Left lobe of liver (tissue), 2 donors: ENCODE measurements around the gene MEI1. TPM values are rescaled to one million over a fixed set of nuclear protein-coding genes. Genes with fewer than 3 reads are reported as not detected.

Experiments
- ATAC-seq: fragments of 200-7000 bp; cut with Tn5 transposase; one replicate; pipeline ENCODE4 v1.9.1; 2020; ENCODE audit warnings: mild to moderate bottlenecking, moderate library complexity
- DNase-seq: peaks from one replicate; pipeline ENCODE4 v3.0.0-alpha.2; 2020; ENCODE audit warnings: low spot score
- total RNA-seq: library from RNA; stranded (reverse); gene quantifications from one replicate; pipeline ENCODE4 v1.2.1, GENCODE V29; 2021
- donor health status: DM: no; HTN: no; CAD: no; lungs with moderate emphysema.
- donor health status: DM: no; HTN: yes; CAD: no.

Gene MEI1
- total RNA-seq, 1 donor from 2014 or later: 0.53 TPM

GRCh38 chr22:41816871-41817270 is 117.6 kb downstream of the MEI1 start:
- DNase-seq (no peak), ATAC-seq (no peak)

DNA sequence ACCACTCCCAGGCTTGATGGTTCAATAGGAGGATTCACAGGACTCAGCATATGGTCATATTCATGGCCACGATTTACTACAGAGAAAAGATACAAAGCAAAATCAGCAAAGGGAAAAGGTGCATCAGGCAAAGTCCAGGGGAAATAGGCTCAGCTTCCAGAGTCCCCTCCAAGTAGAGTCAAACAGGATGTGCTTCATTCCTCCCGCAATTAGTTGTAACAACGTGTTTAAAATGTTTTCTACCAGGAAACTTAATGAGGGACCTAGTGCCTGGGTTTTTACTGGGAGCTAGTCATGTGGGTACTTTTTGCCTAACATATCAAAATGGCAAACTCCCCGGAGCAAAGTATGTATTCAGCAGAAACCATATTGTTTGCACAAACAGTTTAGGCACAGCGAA is 118.7 kb downstream of the MEI1 start:
- DNase-seq (no peak), ATAC-seq (no peak)

- DNase-seq: no peak
- no peak for ATAC-seq
Observed at GRCh38 chr22:41818596-41818995, 119.3 kb downstream of the MEI1 start.

DNA sequence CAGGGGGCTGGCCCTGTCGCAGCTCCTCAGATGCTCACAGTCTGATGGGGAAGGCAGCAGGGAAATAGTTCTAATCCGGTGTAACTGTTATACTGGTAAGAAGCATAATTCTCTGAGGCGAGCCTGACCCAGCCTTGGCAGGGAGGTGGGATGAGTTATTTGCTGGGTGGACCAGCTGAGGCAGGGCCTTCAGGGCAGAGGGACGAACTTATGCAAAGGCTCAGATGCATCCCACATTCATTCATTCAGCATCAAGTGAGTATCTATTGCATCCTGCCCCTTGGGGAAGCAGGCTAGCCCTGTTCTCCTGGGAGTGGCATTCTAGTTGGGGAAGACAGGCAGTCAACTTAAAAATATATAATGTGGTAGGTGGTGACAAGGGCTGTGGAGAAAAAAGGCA is 120.0 kb downstream of the MEI1 start:
- DNase-seq (no peak), ATAC-seq (no peak)

GRCh38 chr22:41820447-41820846 is 121.1 kb downstream of the MEI1 start:
- DNase-seq (no peak), ATAC-seq (no peak)

- ATAC-seq (no peak), DNase-seq (no peak)
Observed at GRCh38 chr22:41821471-41822316, 122.4 kb downstream of the MEI1 start.

DNA sequence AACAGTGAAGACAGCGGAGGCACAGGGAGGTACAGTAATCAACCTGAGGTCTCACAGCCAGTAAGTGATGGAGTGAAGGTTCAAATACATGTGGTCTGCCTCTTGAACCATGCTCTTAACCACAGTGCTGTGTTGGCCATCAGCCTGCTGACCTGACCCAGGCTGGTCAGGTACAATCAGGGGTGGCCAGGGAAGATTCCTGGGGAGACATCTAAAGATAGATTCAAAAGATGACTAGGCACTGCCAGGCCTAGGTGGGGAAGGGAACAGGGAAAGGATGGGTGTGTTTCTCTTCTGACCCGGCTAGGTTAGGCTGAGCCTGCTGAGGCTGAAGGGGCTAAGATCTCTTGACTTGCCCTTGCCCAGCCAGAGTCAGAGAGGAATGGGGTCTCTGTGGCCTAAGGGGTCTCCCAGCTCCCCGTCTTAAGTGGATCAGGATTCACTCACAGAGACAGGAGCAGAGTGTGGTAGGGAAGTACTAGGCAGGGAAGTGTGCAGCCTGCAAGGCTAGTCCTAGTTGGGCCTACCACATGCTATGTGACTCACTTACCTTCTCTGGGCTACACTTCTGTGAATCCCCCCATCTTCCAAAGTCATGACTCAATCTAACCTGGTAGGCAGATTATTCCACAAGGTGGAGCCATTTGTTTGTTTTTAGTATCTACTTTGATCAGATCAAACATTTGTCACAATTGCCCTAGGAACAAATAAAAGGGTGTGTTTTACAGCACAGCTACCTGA is 123.2 kb downstream of the MEI1 start:
- no peak for DNase-seq
- ATAC-seq: peak; percentile 86

DNA sequence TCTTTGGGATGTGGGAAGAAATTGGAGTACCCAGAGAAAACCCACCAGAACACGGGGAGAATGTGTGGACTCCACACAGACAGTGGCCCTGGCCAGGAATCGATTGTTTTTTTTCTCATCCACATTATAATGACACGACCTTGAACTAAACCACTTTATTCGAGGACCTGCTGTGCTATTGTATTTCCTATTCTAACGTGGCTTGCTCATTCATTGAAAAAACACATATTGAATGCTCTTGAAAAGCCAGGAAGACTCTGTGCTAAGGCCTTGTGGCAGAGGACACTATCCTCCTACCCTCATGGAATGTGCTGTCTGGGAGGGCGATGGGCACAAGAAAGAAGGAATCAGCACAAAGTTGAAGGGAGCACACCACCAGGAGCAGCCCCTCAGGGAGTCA is 124.5 kb downstream of the MEI1 start:
- no peak for ATAC-seq
- DNase-seq: no peak

DNA sequence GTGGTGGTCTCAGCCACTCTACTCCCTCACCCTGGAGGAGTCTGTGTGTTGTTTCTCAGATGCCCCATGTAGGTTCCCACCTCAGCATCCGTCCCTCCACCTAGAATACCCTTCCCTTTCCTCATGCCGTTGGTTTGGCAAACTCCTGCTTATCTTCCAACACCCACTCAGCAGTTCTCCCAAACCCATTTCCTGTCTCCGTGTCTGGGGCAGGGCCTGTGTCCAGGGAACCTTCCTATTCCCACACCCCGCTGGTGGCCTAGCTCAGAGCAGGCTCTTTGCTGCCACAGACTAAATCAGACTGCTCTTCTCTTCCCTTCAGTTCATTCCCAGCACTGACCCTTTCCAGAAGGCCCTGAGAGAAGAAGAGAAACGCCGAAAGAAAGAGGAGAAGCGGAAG is 126.1 kb downstream of the MEI1 start:
- DNase-seq (no peak), ATAC-seq (no peak)

GRCh38 chr22:41826021-41826420 is 126.7 kb downstream of the MEI1 start:
- no peak for ATAC-seq

GRCh38 chr22:41826430-41827383 is 127.4 kb downstream of the MEI1 start:
- no peak for ATAC-seq
- DNase-seq: no peak

More at GRCh38 chr22:41826021-41826420, 126.7 kb downstream of the MEI1 start:
- no peak for DNase-seq

DNA sequence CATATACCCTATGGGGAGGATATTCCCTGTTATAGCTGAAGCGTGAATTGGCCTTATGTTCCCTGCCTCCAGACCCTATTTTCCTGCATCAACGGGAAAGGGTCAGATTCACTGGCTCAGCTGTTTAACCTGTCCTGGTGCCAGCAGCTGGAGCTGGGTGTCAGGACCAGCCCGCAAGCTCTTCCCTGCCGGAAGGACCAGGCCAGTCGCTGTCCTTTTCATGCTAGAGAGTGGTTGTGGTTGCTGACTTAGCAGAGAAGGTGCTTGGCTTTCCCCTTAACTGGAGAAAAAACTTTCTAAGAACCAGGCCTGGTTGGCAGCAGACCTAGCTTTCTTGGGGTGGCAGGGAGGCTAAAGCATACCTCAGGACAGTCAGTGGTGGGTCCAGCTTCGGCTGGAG is 128.4 kb downstream of the MEI1 start:
- DNase-seq (no peak), ATAC-seq (no peak)

GRCh38 chr22:41828516-41828915 is 129.2 kb downstream of the MEI1 start:
- ATAC-seq: no peak
- DNase-seq: no peak

- ATAC-seq: no peak
- DNase-seq: no peak
Observed at GRCh38 chr22:41830174-41830573, 130.9 kb downstream of the MEI1 start.

DNA sequence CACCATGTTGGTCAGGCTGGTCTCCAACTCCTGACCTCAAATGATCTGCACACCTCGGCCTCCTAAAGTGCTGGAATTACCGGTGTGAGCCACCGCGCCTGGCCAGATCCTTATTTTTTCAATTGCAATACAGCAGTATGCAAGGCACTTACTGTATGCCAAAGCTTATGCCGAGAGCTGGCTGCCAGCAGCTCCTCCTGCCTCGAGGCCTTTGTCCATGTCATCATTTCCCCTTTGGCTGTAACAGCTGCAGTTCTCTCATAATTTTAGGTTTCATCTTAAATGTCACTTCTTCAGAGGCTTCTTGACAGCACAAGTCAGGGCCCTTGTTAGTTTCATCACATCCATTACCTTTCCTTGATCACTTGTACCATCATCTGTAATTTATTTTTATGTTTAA is 132.1 kb downstream of the MEI1 start:
- ATAC-seq (no peak), DNase-seq (no peak)

GRCh38 chr22:41831828-41832552 is 132.7 kb downstream of the MEI1 start:
- ATAC-seq (no peak), DNase-seq (no peak)

- ATAC-seq (peak; percentile 86), DNase-seq (peak; percentile 100)
Observed at GRCh38 chr22:41832553-41833368, 133.5 kb downstream of the MEI1 start, which contains the start of gene SREBF2. Gene SREBF2 (plus strand): TSS chr22:41833105. CDS start chr22:41833271, 166 bp downstream.

- ATAC-seq (peak; percentile 43), DNase-seq (peak; percentile 63)
Observed at GRCh38 chr22:41833369-41834004, 134.2 kb downstream of the MEI1 start.
